ENCODE results near the gene PTGDR2. TPM values are rescaled to one million over a fixed set of nuclear protein-coding genes. Genes with fewer than 3 reads are reported as not detected.
"Not testable (repeated sequence)": the region's sequence is repeated elsewhere in the genome, so short reads cannot be mapped to it uniquely, and the experiment has no call there.

Gene PTGDR2
- total and polyA plus RNA-seq, 9 of the 15 experiments (the other 6 are each of a cell fraction or from before 2014, with no cell fraction given), result 0.51 to 2.6 (median 1.6) TPM

DNA sequence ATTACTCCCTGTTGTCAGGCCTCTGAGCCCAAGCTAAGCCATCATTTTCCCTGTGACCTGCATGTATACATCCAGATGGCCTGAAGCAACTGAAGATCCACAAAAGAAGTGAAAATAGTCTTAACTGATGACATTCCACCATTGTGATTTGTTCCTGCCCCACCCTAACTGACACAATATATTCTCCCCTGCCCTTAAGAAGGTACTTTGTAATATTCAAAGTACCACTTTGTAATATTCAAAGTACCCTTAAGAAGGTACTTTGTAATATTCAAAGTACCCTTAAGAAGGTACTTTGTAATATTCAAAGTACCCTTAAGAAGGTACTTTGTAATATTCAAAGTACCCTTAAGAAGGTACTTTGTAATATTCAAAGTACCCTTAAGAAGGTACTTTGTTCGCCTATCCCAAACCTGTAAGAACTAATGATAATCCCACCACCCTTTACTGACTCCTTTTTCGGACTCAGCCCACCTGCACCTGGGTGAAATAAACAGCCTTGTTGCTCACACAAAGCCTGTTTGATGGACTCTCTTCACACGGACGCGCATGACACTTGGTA is 31.9 kb downstream of the PTGDR2 start:
- H3K27ac ChIP-seq (ENCODE audit: extremely low read depth, low read depth, low read length); intact Hi-C loops (cut with micrococcal nuclease); FAIRE-seq; H3K36me3 ChIP-seq (ENCODE audit: control insufficient read depth, insufficient read depth, low read length); H3K4me1 ChIP-seq (replicated peaks in 1 of 2; ENCODE audit: control insufficient read depth in 2 of 2, insufficient read depth in 2 of 2, low read length in 2 of 2); H3K79me2 ChIP-seq (ENCODE audit: control insufficient read depth, insufficient read depth, low read length); H2AFZ ChIP-seq (ENCODE audit: low read depth, low read length); in situ Hi-C loops (cut with MboI); H3K9ac ChIP-seq (ENCODE audit: insufficient read depth in 1 of 2, low read depth in 2 of 2, low read length in 2 of 2); H3K4me3 ChIP-seq; CTCF ChIA-PET (ENCODE audit: low intra/inter-chr PET ratio); ATAC-seq; H3K9me1 ChIP-seq (ENCODE audit: control insufficient read depth, insufficient read depth, low read length); BruUV-seq (replicated peaks); H3K4me2 ChIP-seq (ENCODE audit: insufficient read depth, low read length); H3K9me3 ChIP-seq (replicated peaks; ENCODE audit: control insufficient read depth, insufficient read depth, low read depth, low read length); DNase-seq (ENCODE audit: extremely low read depth in 1 of 4, low spot score in 3 of 4): not testable (repeated sequence)
- POLR2A ChIA-PET, result interaction anchor here (0.8 kb wide), 1 partner anchor 71 kb away, joined by 3 read pairs; no protein-coding TSS in a partner anchor
- H4K20me1 ChIP-seq (replicated peaks; ENCODE audit: control insufficient read depth, insufficient read depth, low read length), result 0 out of 2 replicates have a peak, but pooled peaks cover 11% of the 10 kb centered on the region
- WGBS (ENCODE audit: insufficient coverage, low coverage, missing lambda C conversion rate), result 27% methylated on average over 5 of the region's 5 CpGs
- H3K27me3 ChIP-seq (ENCODE audit: control insufficient read depth in 2 of 2, insufficient read depth in 2 of 2, low read length in 2 of 2), result peaks cover 18 to 70% of the 10 kb centered on the region in 2 experiments; a peak in 4 of 5 replicates

DNA sequence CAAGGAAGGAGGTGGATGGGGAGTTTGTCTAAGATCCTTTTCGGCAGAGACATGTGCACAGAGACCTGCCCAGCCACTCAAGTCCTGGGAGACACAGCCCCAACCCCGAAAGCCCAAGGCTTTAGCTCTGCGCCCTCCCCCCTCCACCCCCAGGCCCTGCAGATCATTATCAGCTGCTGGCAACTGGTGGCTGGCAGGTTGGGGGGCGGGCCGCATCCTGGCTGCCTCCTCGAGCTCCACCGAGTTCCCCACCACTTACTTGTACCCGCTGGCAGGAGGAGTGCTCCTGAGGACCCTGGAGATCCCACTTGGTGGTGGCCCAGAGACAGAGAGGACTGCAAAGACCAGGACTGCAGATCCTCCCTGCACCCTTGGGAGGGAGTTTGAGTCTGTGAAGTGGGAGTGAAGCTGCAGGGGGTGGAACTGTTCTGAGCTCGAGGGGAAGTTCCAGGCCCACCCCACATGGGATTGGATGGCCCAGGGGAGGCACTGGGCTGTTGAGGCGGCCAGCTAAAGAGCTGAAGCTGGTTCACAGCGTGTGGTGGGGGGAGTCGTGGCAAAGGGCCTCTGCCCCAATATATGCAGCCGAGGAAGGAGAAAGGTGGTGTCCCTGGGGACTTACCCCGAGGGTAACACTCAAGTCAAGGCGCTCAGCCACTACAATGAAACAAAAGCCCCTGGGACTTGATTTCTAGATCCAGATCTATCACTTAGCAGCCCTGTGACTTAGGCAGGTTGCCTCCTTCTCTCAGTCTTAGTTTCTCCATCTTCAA is 33.7 kb downstream of the PTGDR2 start:
- Histone ChIP-seq H4K20me1 (replicated peaks; ENCODE audit: control insufficient read depth, insufficient read depth, low read length) (0 out of 2 replicates have a peak, but pooled peaks cover 3% of the 10 kb centered on the region), H3K79me2 (ENCODE audit: control insufficient read depth, insufficient read depth, low read length) (no peaks in the 10 kb centered on the region), H3K27ac (ENCODE audit: extremely low read depth, low read depth, low read length) (no peak overlapping the region), H3K4me3 (no peak overlapping the region), H3K36me3 (ENCODE audit: control insufficient read depth, insufficient read depth, low read length) (no peaks in the 10 kb centered on the region), H2AFZ (ENCODE audit: low read depth, low read length) (no peak overlapping the region), H3K4me1 (replicated peaks in 1 of 2; ENCODE audit: control insufficient read depth in 2 of 2, insufficient read depth in 2 of 2, low read length in 2 of 2) (peaks cover 0 to 7% of the 10 kb centered on the region in 2 experiments; a peak in 3 of 5 replicates), H3K9ac (ENCODE audit: insufficient read depth in 1 of 2, low read depth in 2 of 2, low read length in 2 of 2) (peak overlapping the region in 1 of 2 experiments; percentile 19; a peak in 1 of 4 replicates), H3K4me2 (ENCODE audit: insufficient read depth, low read length) (no peak overlapping the region), H3K27me3 (ENCODE audit: control insufficient read depth in 2 of 2, insufficient read depth in 2 of 2, low read length in 2 of 2) (peaks cover 20 to 64% of the 10 kb centered on the region in 2 experiments; a peak in 4 of 5 replicates), H3K9me3 (replicated peaks; ENCODE audit: control insufficient read depth, insufficient read depth, low read depth, low read length) (no peaks in the 10 kb centered on the region), H3K9me1 (ENCODE audit: control insufficient read depth, insufficient read depth, low read length) (peaks cover 6% of the 10 kb centered on the region)
- ChIA-PET CTCF (ENCODE audit: low intra/inter-chr PET ratio) (no interaction called here), POLR2A (interaction anchor here (0.5 to 1.0 kb wide), 4 partner anchors 11 to 560 kb away, joined by 3 to 5 read pairs (median 3); no protein-coding TSS in a partner anchor)
- FAIRE-seq (no peak), ATAC-seq (no peak), DNase-seq (ENCODE audit: extremely low read depth in 1 of 4, low spot score in 3 of 4) (peak in 2 of 4 experiments; percentile 42 to 43)
- in situ Hi-C loops (cut with MboI) (no loop called here), intact Hi-C loops (cut with micrococcal nuclease) (no loop called here)
- WGBS (ENCODE audit: insufficient coverage, low coverage, missing lambda C conversion rate), result 13% methylated on average over 15 of the region's 15 CpGs
- no TSS peak for BruUV-seq (replicated peaks)
- TF ChIP-seq, protein P1, sequence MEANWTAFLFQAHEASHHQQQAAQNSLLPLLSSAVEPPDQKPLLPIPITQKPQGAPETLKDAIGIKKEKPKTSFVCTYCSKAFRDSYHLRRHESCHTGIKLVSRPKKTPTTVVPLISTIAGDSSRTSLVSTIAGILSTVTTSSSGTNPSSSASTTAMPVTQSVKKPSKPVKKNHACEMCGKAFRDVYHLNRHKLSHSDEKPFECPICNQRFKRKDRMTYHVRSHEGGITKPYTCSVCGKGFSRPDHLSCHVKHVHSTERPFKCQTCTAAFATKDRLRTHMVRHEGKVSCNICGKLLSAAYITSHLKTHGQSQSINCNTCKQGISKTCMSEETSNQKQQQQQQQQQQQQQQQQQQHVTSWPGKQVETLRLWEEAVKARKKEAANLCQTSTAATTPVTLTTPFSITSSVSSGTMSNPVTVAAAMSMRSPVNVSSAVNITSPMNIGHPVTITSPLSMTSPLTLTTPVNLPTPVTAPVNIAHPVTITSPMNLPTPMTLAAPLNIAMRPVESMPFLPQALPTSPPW (CRISPR knock-in tag; IDR thresholded peaks at IDR 0.05), result peak; percentile 53; the same call in 1 of the 2 replicates

Data from K562 (cell line).